HG03442 (cell line): ENCODE results near the gene WDPCP.
A peak's percentile ranks its signal among the peaks of the same experiment; 100 is the strongest.
"Not testable (repeated sequence)": the region's sequence is repeated elsewhere in the genome, so short reads cannot be mapped to it uniquely, and the experiment has no call there.

ENCODE experiments used
- ATAC-seq: cut with Tn5 transposase; IDR thresholded peaks from one replicate; pipeline ENCODE4 v1.9.1; 2021; ENCODE audit warnings: mild to moderate bottlenecking, moderate library complexity; ENCODE audit not compliant: unreplicated experiment

WDPCP gene

GRCh38 chr2:63127594-63127993 lies 460.7 kb downstream of the WDPCP start:
- ATAC-seq = no peak

- ATAC-seq = peak; percentile 69
These were observed 463.4 kb downstream of the WDPCP start for GRCh38 chr2:63124850-63125249.

GRCh38 chr2:63124218-63124617 lies 464.1 kb downstream of the WDPCP start:
- peak; percentile 61 for ATAC-seq

GRCh38 chr2:63122921-63123320 lies 465.4 kb downstream of the WDPCP start:
- no peak for ATAC-seq

GRCh38 chr2:63121055-63121834 lies 467.0 kb downstream of the WDPCP start:
- no peak for ATAC-seq

GRCh38 chr2:63118821-63119220 lies 469.5 kb downstream of the WDPCP start:
- ATAC-seq = no peak

- no peak for ATAC-seq
These were observed 483.8 kb downstream of the WDPCP start for GRCh38 chr2:63104482-63104881.

- ATAC-seq = no peak
These were observed 486.3 kb downstream of the WDPCP start for GRCh38 chr2:63101954-63102353.

- no peak for ATAC-seq
These were observed 489.2 kb downstream of the WDPCP start for GRCh38 chr2:63099032-63099431.

GRCh38 chr2:63096491-63096890 lies 491.8 kb downstream of the WDPCP start:
- no peak for ATAC-seq

GRCh38 chr2:63093502-63093901 lies 494.8 kb downstream of the WDPCP start:
- no peak for ATAC-seq

- no peak for ATAC-seq
These were observed 495.4 kb downstream of the WDPCP start for GRCh38 chr2:63092857-63093256.

GRCh38 chr2:63092401-63092800 lies 495.9 kb downstream of the WDPCP start:
- ATAC-seq = no peak

GRCh38 chr2:63086687-63087086 lies 501.6 kb downstream of the WDPCP start:
- no peak for ATAC-seq

GRCh38 chr2:63081404-63081803 lies 506.9 kb downstream of the WDPCP start:
- ATAC-seq = no peak

- ATAC-seq = no peak
These were observed 509.2 kb downstream of the WDPCP start for GRCh38 chr2:63078852-63079606.

GRCh38 chr2:63074399-63074798 lies 513.9 kb downstream of the WDPCP start:
- ATAC-seq = not testable (repeated sequence)

GRCh38 chr2:63073994-63074393 lies 514.3 kb downstream of the WDPCP start:
- ATAC-seq = no peak

- ATAC-seq = no peak
These were observed 516.6 kb downstream of the WDPCP start for GRCh38 chr2:63071664-63072063.
